ENCODE measurements around the gene DTYMK.

Gene DTYMK

GRCh38 chr2:241635756-241636155 lies 50.9 kb downstream of the DTYMK start:
- Mint-ChIP-seq H3K27ac (peak overlapping the region; percentile 71), H3K4me1 (peaks cover 42% of the 10 kb centered on the region), H3K36me3 (peaks cover 52% of the 10 kb centered on the region), H3K4me3 (peak overlapping the region; percentile 78), H3K9me3 (no peaks in the 10 kb centered on the region)
- DNase-seq (ENCODE audit: low spot score in 2 of 2) (no peak), ATAC-seq (no peak)

GRCh38 chr2:241633561-241633960 lies 53.1 kb downstream of the DTYMK start:
- DNase-seq (ENCODE audit: low spot score in 2 of 2) (no peak), ATAC-seq (no peak)
- no peaks in the 10 kb centered on the region for H3K9me3 Mint-ChIP-seq
- no peak overlapping the region for H3K4me3 Mint-ChIP-seq
- peaks cover 27% of the 10 kb centered on the region for H3K4me1 Mint-ChIP-seq
- no peak overlapping the region for H3K27ac Mint-ChIP-seq
- peaks cover 69% of the 10 kb centered on the region for H3K36me3 Mint-ChIP-seq

- H3K9me3 Mint-ChIP-seq, result no peaks in the 10 kb centered on the region
- H3K27ac Mint-ChIP-seq, result no peak overlapping the region
- peaks cover 78% of the 10 kb centered on the region for H3K36me3 Mint-ChIP-seq
- DNase-seq (ENCODE audit: low spot score in 2 of 2) (no peak), ATAC-seq (no peak)
- H3K4me1 Mint-ChIP-seq, result peaks cover 29% of the 10 kb centered on the region
- no peak overlapping the region for H3K4me3 Mint-ChIP-seq
Observed at GRCh38 chr2:241632478-241633325, 53.9 kb downstream of the DTYMK start.

DNA sequence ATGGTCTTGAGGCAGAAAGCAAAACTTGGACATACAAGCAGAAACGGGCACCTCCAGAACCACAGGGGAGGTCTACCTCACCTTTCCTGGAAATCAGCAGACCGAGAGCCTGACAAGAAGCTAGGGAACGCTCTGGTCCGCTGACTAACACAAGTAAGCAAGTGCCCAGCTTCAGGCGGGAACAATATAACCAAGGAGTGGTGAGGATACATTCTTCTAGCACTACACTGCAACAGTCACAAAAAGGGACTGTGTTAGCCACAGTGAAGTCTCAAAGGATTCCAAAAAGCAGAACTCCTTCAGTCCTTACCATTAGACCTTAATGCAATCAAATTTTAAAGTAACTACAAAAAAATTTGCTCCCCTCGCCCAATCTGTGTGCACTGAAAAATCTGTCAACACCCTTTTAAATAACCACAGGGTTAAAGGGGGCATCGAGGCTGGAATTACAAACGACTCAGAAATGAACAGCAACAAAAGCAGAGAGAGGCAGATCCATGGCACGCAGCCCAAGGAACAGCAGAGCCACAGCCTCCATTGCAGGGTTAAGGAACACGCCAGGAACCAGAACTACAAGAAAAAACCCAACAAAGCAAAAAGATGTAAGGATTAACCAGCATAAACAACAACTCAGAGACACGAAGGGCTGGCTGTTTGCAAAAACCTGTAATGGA lies 56.7 kb downstream of the DTYMK start:
- H3K4me3 Mint-ChIP-seq, result no peak overlapping the region
- H3K36me3 Mint-ChIP-seq, result peaks cover 84% of the 10 kb centered on the region
- ATAC-seq, result no peak
- DNase-seq (ENCODE audit: low spot score in 2 of 2), result no peak
- H3K27ac Mint-ChIP-seq, result no peak overlapping the region
- H3K4me1 Mint-ChIP-seq, result peaks cover 25% of the 10 kb centered on the region
- no peaks in the 10 kb centered on the region for H3K9me3 Mint-ChIP-seq

- Mint-ChIP-seq H3K4me3 (no peak overlapping the region), H3K27ac (peak overlapping the region; percentile 34), H3K36me3 (peaks cover 70% of the 10 kb centered on the region), H3K4me1 (peaks cover 21% of the 10 kb centered on the region), H3K9me3 (no peaks in the 10 kb centered on the region)
- DNase-seq (ENCODE audit: low spot score in 2 of 2) (no peak), ATAC-seq (no peak)
Observed at GRCh38 chr2:241627675-241628074, 58.9 kb downstream of the DTYMK start.

Data from stimulated activated effector memory CD8-positive, alpha-beta T cell treated with anti-CD3 and anti-CD28 coated beads, Interleukin-12 subunit alpha, Interleukin-12 subunit beta, amount 100 ng/mL, for 72 hours (primary cell).